Duodenal mucosa (tissue), 2 donors: ENCODE results near the gene INO80D.
"Not testable (repeated sequence)": the region's sequence is repeated elsewhere in the genome, so short reads cannot be mapped to it uniquely, and the experiment has no call there.

Experiments used
- H3K27ac ChIP-seq: one replicate; pipeline ENCODE4 v1.7.0; 2013; ENCODE audit warnings: low read depth, low read length
- H3K27me3 ChIP-seq, 2 donors: one replicate each; pipeline ENCODE4 v1.7.0; 2013; ENCODE audit warnings: low read length in 2 of 2, control low read depth in 1 of 2; ENCODE audit not compliant: insufficient read depth in 2 of 2, control insufficient read depth in 1 of 2
- H3K36me3 ChIP-seq, 2 donors: one replicate each; pipeline ENCODE4 v1.7.0; 2013; ENCODE audit warnings: low read length in 2 of 2, control low read depth in 1 of 2; ENCODE audit not compliant: insufficient read depth in 2 of 2, control insufficient read depth in 1 of 2
- H3K4me1 ChIP-seq, 2 donors: one replicate each; pipeline ENCODE4 v1.7.0; 2013; ENCODE audit warnings: low read length in 2 of 2, control low read depth in 1 of 2; ENCODE audit not compliant: insufficient read depth in 2 of 2, control insufficient read depth in 1 of 2
- H3K4me3 ChIP-seq, 2 donors: one replicate each; pipeline ENCODE4 v1.7.0; 2013; ENCODE audit warnings: low read length in 2 of 2, low read depth in 1 of 2
- H3K9ac ChIP-seq, 2 donors: one replicate each; pipeline ENCODE4 v1.7.0; 2013; ENCODE audit warnings: low read length in 2 of 2, low read depth in 1 of 2
- H3K9me3 ChIP-seq, 2 donors: one replicate each; pipeline ENCODE4 v1.7.0; 2013; ENCODE audit warnings: low read length in 2 of 2, control low read depth in 1 of 2; ENCODE audit not compliant: control insufficient read depth in 1 of 2

The INO80D gene

DNA sequence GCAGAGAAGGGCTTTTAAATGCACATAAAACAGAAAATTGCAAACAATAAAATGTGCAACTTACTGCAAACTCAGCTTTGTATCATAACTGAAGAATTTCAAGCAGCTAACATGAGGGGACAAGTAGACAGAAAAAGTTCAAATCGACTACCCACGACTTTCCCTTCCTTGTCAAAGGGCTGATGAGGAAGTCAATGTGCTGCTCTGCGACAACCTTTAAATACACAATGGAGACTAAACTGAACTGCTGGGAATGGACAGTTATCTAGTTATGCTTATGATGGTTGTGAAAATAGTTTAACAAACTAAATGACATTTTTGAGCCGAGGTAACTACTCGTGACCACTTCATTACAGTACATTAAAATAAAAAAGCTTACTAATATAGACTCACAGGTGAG is 84.1 kb downstream of the INO80D start:
- Histone ChIP-seq H3K9me3 (no peaks in the 10 kb centered on the region), H3K4me1 (peaks cover 0 to 9% of the 10 kb centered on the region in 2 donors), H3K36me3 (peaks cover 20 to 39% of the 10 kb centered on the region in 2 donors), H3K27ac (no peak overlapping the region), H3K4me3 (no peak overlapping the region), H3K9ac (no peak overlapping the region), H3K27me3 (no peaks in the 10 kb centered on the region)

DNA sequence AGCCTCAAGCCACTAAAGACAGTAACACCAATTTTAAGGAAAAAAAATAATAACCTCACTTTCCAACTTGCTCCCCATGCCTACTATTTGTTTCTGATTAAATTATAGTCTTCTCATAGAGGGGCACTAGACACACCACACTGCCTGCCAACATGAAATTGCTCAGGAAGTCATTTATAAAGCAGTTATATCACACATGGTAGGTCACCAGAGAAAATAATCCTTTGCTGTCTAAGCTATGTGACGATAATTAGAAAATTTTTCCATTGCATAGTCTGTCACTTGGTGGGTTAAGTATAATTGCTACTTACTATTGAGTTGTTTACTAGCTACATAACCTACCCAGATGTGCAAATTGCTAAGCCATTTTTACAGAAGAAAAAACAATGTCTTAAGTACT is 85.2 kb downstream of the INO80D start:
- H3K4me3 ChIP-seq: no peak overlapping the region
- peaks cover 0 to 9% of the 10 kb centered on the region in 2 donors for H3K4me1 ChIP-seq
- no peaks in the 10 kb centered on the region for H3K27me3 ChIP-seq
- peaks cover 20 to 32% of the 10 kb centered on the region in 2 donors for H3K36me3 ChIP-seq
- no peak overlapping the region for H3K9ac ChIP-seq
- H3K9me3 ChIP-seq: no peaks in the 10 kb centered on the region
- H3K27ac ChIP-seq: no peak overlapping the region

DNA sequence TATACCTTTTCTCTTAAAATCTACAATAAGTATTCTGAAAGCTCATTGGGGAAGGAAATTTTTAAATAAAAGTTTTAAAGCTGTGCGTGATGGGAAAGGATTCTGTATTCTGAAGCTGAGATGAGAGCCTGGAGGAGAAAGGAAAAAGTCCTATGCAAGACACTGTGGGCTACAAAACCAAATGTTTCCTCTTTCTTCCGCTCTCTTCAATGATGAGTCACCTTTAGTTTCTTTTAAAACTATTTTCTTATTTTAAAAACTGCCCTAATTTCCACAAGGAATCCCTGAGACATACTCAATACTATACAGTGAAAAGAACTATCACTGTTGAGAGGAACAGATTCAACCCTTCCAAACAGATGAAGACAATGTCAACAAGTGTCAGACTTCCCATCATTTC is 87.4 kb downstream of the INO80D start:
- Histone ChIP-seq H3K36me3 (peaks cover 6 to 10% of the 10 kb centered on the region in 2 donors), H3K27ac (no peak overlapping the region), H3K9ac (no peak overlapping the region), H3K4me1 (peaks cover 0 to 9% of the 10 kb centered on the region in 2 donors), H3K4me3 (no peak overlapping the region), H3K9me3 (no peaks in the 10 kb centered on the region), H3K27me3 (no peaks in the 10 kb centered on the region)

DNA sequence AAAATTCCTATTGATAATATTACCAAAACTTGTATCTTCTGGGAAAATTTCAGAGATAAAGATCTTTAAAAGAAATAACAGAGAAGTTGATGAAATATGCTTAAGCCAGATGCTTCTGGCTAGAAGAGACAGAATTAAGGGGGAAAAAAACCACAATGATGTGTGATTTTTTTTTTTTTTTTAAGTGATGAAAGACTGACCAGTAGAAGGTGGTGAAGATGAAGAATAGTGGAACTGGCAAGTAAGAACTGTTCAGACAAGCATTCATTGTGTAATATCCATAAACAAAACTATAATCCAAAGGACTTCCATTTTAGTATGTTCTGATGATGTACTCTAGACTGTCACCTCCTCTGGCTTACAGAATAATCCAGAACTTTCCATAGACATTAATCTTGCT is 89.8 kb downstream of the INO80D start:
- no peaks in the 10 kb centered on the region for H3K9me3 ChIP-seq
- H3K27me3 ChIP-seq: no peaks in the 10 kb centered on the region
- H3K9ac ChIP-seq: no peak overlapping the region
- peaks cover 0 to 12% of the 10 kb centered on the region in 2 donors for H3K36me3 ChIP-seq
- H3K4me3 ChIP-seq: no peak overlapping the region
- no peak overlapping the region for H3K27ac ChIP-seq
- H3K4me1 ChIP-seq: peaks cover 0 to 9% of the 10 kb centered on the region in 2 donors

DNA sequence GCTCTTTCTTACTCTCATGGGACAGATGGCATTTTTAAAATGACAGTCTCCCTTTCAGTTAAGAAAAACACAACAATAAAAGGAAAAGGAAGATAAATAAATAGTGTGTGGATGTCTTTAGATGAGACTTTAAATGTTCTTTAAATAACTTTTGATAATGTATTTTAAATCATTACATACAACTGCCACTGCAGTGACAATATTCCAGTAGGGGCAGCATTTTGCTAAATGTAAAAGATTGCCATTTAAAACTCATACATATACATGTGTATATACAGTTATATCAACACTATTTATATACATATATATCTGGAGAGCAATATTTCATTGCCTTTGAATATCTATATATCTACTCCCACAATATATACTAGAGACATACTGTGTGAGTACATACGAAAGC is 90.7 kb downstream of the INO80D start:
- no peaks in the 10 kb centered on the region for H3K9me3 ChIP-seq
- H3K27me3 ChIP-seq: no peaks in the 10 kb centered on the region
- no peak overlapping the region for H3K9ac ChIP-seq
- peaks cover 0 to 9% of the 10 kb centered on the region in 2 donors for H3K4me1 ChIP-seq
- H3K27ac ChIP-seq: no peak overlapping the region
- H3K36me3 ChIP-seq: peaks cover 0 to 10% of the 10 kb centered on the region in 2 donors
- H3K4me3 ChIP-seq: no peak overlapping the region

DNA sequence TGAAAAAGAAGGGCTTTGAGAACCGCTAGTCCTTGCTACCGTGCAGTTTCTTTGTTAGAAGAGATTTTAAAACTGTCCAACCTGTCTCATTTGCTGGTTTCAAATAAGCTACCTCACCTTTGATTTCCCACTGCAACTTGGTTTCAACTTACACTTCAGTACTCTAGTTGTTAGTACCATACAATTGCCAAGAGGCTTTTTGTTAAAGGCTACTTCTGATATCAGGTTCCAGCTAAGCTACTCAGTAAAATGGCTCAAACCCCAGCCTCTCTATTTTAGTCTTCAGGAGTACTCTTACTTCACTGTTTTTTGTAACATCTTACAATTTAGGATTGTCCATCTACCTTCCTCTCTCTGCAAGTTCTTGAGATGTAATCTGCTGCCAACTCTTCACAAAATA is 91.6 kb downstream of the INO80D start:
- H3K9ac ChIP-seq: no peak overlapping the region
- H3K27me3 ChIP-seq: no peaks in the 10 kb centered on the region
- H3K27ac ChIP-seq: no peak overlapping the region
- H3K36me3 ChIP-seq: peaks cover 0 to 8% of the 10 kb centered on the region in 2 donors
- peaks cover 0 to 9% of the 10 kb centered on the region in 2 donors for H3K4me1 ChIP-seq
- H3K4me3 ChIP-seq: no peak overlapping the region
- no peaks in the 10 kb centered on the region for H3K9me3 ChIP-seq

DNA sequence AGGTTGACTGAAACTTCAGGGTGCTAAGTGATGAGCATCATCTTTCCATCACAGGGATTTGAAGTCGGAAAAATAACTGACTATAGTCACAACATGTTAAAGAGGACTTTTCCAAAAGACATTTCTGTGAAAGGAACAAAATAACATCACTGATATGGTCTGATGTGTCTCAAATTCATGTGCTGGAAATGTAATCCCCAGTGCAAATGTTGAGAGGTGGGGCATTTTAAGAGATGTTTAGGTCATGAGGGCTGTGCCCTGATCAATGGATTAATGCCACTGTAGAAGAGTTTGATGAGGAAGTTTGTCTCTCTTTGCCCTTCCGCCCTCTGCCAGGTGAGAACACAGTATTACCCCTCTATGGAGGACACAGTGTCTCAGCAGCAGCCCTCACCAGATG is 95.9 kb downstream of the INO80D start:
- Histone ChIP-seq H3K27me3 (no peaks in the 10 kb centered on the region), H3K9me3 (no peaks in the 10 kb centered on the region), H3K4me1 (peaks cover 7 to 10% of the 10 kb centered on the region in 2 donors), H3K4me3 (no peak overlapping the region), H3K27ac (no peak overlapping the region), H3K36me3 (peaks cover 0 to 5% of the 10 kb centered on the region in 2 donors), H3K9ac (no peak overlapping the region)

DNA sequence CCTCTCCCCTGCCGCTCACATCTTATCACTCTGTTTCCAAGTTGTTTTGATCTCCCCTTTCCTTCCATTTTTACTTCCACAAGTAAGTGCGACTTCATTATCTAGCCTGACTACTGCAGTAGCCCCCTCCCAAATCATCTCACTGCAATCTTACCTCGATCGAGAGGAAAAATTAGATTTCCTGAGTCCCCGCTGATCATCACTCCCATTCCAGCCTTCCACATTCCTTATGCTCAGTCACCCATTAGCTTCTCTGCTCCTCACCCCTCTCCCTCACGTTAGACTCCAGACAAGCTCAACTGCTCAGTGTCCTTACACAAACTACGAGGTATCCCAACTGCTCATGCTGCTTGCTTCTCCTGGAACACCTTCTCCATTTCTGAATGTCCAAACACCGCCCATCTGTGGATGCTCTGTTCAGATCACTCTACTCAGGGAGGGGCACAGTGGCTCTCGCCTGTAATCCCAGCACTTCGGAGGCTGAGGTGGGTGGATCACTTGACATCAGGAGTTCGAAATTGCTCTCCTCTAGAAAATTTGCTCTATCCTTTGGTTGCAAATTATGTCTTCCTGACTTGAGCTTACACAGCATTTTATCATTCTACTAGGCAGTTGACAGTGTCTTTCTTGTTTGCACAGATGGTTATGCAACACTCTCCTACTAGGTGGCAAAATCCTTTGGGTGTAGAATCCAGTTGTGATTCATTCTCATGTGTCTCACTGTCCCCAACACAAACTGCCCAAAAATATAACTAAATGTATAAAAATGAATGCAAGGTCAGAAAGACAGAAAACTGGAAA is 96.5 kb downstream of the INO80D start:
- H3K27ac ChIP-seq: no peak overlapping the region
- no peak overlapping the region for H3K4me3 ChIP-seq
- no peaks in the 10 kb centered on the region for H3K9me3 ChIP-seq
- H3K9ac ChIP-seq: no peak overlapping the region
- peaks cover 11 to 14% of the 10 kb centered on the region in 2 donors for H3K4me1 ChIP-seq
- peaks cover 0 to 5% of the 10 kb centered on the region in 2 donors for H3K36me3 ChIP-seq
- no peaks in the 10 kb centered on the region for H3K27me3 ChIP-seq

DNA sequence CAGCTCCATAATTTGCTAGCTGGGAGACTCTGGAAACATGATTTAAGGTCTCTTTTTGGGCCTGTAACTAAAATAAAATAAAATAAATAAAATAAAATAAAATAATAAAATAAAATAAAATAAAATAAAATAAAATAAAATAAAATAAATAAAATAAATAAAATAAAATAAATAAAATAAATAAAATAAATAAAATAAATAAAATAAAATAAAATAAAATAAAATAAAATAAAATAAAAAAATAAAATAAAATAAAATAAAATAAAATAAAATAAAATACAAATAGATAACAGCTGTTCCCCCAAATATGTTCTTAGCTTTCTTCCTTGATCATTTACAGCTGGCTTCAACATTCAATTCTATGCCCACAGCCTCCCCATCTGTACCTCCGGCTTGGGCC is 97.3 kb downstream of the INO80D start:
- H3K9me3 ChIP-seq, H3K4me3 ChIP-seq, H3K9ac ChIP-seq, H3K27me3 ChIP-seq, H3K27ac ChIP-seq, H3K36me3 ChIP-seq: not testable (repeated sequence)
- H3K4me1 ChIP-seq: peaks cover 11 to 14% of the 10 kb centered on the region in 2 donors

DNA sequence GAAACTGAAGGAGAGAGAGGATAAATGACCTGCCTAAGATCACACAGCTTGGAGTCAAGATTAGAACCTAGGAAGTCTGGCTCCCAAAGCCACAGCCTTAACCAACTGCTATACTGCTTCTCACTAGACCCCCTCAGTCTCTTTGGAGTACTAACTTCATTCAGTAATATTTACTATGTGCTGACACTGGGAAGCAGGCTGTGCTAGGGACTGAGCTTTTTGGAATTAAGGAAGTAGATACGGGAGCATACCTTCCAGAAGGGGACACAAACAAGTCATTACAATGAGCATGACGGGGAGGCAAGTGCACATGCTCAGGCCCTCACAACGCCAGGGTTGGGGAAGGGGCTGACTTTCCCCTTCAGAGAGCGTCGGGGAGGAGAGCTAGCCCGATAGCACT is 97.7 kb downstream of the INO80D start:
- Histone ChIP-seq H3K4me1 (peaks cover 11 to 14% of the 10 kb centered on the region in 2 donors), H3K27ac (no peak overlapping the region), H3K36me3 (peaks cover 0 to 5% of the 10 kb centered on the region in 2 donors), H3K9me3 (no peaks in the 10 kb centered on the region), H3K9ac (no peak overlapping the region), H3K4me3 (no peak overlapping the region), H3K27me3 (no peaks in the 10 kb centered on the region)
